ENCODE data around the gene OLFML2A.

Gene OLFML2A

DNA sequence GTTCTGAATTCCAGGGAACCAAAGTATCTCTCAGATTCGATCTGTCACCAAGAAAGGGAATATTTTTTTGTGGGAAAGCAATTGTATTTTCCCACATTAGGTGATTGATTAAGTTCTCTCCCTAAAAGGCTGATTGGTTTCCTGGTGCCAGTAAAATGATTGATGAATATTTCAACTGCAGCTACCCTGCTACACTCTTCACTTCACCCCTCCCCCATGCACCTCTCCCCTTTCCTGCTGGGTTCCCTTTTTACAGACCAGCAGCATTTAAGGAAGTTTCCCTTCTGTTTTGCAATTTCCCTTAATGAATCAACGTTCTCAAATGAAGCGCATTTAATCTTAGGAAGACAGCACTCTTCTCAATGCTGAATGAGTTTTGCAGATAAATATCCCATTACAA is 18.9 kb upstream of the OLFML2A start:
- DNase-seq (ENCODE audit: low spot score), result no peak
- TF ChIP-seq, protein P1, sequence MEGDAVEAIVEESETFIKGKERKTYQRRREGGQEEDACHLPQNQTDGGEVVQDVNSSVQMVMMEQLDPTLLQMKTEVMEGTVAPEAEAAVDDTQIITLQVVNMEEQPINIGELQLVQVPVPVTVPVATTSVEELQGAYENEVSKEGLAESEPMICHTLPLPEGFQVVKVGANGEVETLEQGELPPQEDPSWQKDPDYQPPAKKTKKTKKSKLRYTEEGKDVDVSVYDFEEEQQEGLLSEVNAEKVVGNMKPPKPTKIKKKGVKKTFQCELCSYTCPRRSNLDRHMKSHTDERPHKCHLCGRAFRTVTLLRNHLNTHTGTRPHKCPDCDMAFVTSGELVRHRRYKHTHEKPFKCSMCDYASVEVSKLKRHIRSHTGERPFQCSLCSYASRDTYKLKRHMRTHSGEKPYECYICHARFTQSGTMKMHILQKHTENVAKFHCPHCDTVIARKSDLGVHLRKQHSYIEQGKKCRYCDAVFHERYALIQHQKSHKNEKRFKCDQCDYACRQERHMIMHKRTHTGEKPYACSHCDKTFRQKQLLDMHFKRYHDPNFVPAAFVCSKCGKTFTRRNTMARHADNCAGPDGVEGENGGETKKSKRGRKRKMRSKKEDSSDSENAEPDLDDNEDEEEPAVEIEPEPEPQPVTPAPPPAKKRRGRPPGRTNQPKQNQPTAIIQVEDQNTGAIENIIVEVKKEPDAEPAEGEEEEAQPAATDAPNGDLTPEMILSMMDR (IDR thresholded peaks at IDR 0.05; ENCODE audit: extremely low read depth, insufficient read depth, missing control alignments), result no peak
- in situ Hi-C loops (cut with MboI; ENCODE audit: low pct_unique_long_range_greater_than_20kb, low sequenced_read_pairs, unreplicated experiment), result loop anchor here (25.0 kb wide), 1 partner anchor 379 kb away; the partner anchor contains the start of gene SCAI

DNA sequence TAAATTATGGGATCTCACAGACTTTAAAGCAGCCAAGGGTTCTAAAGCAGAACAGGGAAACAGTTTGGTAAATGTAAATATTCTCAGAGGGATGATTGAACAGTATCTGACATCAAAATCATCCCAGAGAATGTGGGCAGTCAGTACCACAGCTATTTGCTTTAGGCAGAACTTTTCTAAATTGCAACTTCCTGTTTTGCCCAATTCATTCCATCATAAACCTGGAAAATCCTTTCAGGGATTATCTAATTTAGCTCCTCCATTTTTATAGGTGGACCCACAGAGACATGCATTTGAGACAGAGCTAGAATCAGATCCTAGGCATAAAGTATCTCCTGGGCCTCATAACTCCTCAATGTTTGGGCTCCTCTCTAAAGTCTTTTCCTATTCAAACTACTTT is 18.2 kb upstream of the OLFML2A start:
- DNase-seq (ENCODE audit: low spot score), result no peak
- in situ Hi-C loops (cut with MboI; ENCODE audit: low pct_unique_long_range_greater_than_20kb, low sequenced_read_pairs, unreplicated experiment), result loop anchor here (25.0 kb wide), 1 partner anchor 379 kb away; the partner anchor contains the start of gene SCAI
- TF ChIP-seq, protein P1 (IDR thresholded peaks at IDR 0.05; ENCODE audit: extremely low read depth, insufficient read depth, missing control alignments), result no peak

DNA sequence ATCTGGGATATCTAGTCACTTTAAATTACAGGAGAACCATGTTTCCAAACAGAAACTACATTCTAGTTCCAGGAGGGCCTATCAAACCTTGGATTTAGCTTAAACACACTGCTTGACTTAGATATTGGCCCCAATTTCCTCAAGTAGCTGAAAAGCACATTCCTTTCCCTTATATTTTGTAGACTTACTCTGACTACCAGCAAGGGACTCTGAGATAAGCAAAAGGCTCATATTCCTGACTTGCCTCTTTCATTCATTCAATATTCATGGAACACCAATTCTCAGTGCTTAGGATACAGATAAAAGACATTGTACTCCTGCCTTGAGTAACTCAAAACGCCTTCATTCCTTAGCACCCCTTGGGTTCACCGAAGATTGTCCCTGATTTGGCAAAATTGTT is 17.6 kb upstream of the OLFML2A start:
- TF ChIP-seq, protein P1 (IDR thresholded peaks at IDR 0.05; ENCODE audit: extremely low read depth, insufficient read depth, missing control alignments), result no peak
- DNase-seq (ENCODE audit: low spot score), result no peak
- in situ Hi-C loops (cut with MboI; ENCODE audit: low pct_unique_long_range_greater_than_20kb, low sequenced_read_pairs, unreplicated experiment), result loop anchor here (25.0 kb wide), 1 partner anchor 378 kb away; the partner anchor contains the start of gene SCAI

DNA sequence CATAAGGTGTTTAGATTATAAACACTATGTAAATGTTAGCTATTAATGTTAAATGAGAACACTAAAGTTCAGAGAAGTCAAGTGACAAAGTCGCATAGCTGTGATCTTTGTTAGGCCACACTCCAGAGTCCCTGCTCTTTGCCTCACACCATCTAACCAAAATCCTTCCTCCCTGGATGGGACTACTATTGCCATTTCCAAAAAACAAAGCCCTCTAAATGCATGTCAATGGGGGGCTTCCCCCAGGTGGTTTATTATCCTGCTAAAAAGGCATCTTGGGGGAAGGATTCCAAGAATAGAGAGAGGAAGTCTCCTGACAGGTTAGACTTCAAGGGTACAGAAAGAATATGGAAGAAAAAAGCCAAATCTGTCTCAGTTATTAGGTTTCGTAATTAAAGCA is 16.2 kb upstream of the OLFML2A start:
- DNase-seq (ENCODE audit: low spot score), result no peak
- TF ChIP-seq, protein P1 (IDR thresholded peaks at IDR 0.05; ENCODE audit: extremely low read depth, insufficient read depth, missing control alignments), result no peak
- in situ Hi-C loops (cut with MboI; ENCODE audit: low pct_unique_long_range_greater_than_20kb, low sequenced_read_pairs, unreplicated experiment), result loop anchor here (25.0 kb wide), 1 partner anchor 377 kb away; the partner anchor contains the start of gene SCAI

DNA sequence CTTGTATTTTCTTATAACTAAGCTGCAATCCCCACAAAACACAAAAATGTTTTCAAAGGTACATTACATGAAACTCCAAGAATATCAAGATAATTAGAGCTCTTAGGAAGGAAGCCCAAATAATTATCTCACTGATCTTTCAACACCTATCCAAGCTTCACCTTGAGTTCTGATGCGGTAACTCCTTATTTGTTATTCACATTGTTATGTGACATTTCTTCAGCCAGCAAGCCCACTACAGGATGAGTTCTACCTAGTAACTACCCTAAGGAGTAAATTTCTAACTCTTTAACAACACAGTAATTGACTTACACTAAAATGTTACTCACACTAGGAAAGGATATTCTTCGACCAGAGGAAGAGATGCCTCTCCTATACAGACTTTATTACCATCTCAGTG is 15.7 kb upstream of the OLFML2A start:
- in situ Hi-C loops (cut with MboI; ENCODE audit: low pct_unique_long_range_greater_than_20kb, low sequenced_read_pairs, unreplicated experiment), result loop anchor here (25.0 kb wide), 1 partner anchor 376 kb away; the partner anchor contains the start of gene SCAI
- DNase-seq (ENCODE audit: low spot score), result no peak
- TF ChIP-seq, protein P1 (IDR thresholded peaks at IDR 0.05; ENCODE audit: extremely low read depth, insufficient read depth, missing control alignments), result no peak

DNA sequence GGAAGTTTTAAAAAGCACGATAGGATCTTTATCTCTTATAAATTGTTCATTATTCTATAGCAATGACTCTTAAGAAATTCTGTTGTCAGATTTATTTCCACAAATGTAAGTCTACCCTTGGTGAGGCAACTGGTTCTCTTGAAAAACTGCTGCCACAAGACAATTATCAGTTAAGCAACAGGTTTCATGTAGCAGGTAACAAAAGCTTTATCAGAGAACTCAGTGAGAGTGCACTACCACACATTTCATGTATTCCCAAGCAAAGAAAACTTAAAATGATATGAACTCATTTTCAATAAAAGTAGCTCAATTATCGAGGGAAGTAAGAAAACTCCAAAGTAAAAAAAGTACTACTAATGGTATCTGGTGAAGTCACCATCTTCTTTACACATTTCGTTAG is 15.2 kb upstream of the OLFML2A start:
- DNase-seq (ENCODE audit: low spot score), result no peak
- in situ Hi-C loops (cut with MboI; ENCODE audit: low pct_unique_long_range_greater_than_20kb, low sequenced_read_pairs, unreplicated experiment), result loop anchor here (25.0 kb wide), 1 partner anchor 376 kb away; the partner anchor contains the start of gene SCAI
- TF ChIP-seq, protein P1 (IDR thresholded peaks at IDR 0.05; ENCODE audit: extremely low read depth, insufficient read depth, missing control alignments), result no peak

Measured in GM13977 (cell line).